ENCODE results near the gene S100A6.

DNA sequence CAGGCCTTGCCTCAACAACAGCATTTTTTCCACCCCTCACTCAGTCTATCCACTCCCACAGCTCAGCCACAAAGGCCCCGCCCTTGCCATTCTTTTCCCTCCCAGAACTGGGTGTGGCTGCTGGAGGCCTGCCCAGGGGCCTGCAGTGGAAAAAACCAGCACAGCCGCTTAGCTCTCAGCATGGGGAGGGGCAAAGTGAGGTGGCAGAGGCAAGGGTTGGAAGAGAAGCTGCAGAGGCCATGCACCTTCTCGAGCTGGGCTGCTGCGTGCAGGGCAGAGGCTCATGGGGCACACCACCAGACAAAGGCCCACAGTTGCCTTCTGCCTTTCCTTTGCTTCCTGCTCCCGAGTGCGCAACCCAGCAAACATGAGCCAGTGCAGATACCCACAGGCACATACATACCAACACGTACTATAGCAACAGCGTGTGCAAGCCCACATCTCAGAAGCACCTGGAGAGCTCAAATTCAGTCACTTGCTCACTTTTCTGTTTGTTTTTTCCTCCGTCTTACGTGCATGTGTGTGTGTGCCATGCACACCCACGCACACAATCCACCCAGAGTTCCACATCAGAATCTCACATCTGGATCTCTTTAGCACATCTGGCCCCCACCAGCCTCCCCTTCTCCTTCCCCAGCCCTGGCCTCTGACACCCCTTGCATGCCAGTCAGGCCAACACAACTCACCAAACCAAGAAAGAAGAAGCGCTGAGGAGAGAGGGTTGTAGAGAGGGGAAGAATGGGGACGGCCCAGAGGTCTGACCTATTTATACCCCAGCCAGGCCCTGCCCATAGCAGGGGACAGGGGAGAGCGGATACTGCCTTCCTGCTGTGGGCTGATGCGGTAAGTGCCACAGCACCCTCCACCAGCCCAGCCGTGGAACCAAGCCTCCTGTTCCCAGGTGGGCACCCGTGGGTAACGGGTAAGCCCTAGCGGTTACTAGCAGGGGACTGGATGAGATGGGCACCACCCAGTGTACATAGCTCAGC is 9.6 kb upstream of the S100A6 start, which contains the start of gene S100A4:
- no peak for TF ChIP-seq EZH2 (IDR thresholded peaks at IDR 0.05; ENCODE audit: borderline replicate concordance, insufficient read depth, low read depth, low read length, poor library complexity, severe bottlenecking)
- TF ChIP-seq, protein P1, sequence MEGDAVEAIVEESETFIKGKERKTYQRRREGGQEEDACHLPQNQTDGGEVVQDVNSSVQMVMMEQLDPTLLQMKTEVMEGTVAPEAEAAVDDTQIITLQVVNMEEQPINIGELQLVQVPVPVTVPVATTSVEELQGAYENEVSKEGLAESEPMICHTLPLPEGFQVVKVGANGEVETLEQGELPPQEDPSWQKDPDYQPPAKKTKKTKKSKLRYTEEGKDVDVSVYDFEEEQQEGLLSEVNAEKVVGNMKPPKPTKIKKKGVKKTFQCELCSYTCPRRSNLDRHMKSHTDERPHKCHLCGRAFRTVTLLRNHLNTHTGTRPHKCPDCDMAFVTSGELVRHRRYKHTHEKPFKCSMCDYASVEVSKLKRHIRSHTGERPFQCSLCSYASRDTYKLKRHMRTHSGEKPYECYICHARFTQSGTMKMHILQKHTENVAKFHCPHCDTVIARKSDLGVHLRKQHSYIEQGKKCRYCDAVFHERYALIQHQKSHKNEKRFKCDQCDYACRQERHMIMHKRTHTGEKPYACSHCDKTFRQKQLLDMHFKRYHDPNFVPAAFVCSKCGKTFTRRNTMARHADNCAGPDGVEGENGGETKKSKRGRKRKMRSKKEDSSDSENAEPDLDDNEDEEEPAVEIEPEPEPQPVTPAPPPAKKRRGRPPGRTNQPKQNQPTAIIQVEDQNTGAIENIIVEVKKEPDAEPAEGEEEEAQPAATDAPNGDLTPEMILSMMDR (IDR thresholded peaks at IDR 0.05), result no peak
